ENCODE measurements around the gene LMAN2.

Gene LMAN2

DNA sequence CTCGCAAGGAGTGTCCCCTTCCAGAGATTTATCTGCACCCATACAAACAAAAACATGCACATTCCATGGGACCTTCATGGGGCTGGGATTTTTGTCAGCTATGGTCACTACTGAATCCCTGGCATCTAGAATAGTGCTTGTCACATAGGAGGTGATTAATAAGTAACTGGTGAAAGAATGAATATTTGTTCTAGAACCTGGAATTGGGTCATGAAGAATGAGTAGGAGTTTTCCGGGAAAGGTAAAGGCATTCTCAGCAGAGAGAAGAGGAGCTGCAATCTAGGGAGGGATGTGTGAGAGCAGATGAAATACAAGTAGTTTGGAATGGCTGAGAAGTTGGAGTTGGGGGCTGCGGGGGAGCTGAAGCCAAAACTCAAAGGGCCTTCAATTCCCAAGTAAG is 2.8 kb upstream of the LMAN2 start:
- TF ChIP-seq, protein P1, sequence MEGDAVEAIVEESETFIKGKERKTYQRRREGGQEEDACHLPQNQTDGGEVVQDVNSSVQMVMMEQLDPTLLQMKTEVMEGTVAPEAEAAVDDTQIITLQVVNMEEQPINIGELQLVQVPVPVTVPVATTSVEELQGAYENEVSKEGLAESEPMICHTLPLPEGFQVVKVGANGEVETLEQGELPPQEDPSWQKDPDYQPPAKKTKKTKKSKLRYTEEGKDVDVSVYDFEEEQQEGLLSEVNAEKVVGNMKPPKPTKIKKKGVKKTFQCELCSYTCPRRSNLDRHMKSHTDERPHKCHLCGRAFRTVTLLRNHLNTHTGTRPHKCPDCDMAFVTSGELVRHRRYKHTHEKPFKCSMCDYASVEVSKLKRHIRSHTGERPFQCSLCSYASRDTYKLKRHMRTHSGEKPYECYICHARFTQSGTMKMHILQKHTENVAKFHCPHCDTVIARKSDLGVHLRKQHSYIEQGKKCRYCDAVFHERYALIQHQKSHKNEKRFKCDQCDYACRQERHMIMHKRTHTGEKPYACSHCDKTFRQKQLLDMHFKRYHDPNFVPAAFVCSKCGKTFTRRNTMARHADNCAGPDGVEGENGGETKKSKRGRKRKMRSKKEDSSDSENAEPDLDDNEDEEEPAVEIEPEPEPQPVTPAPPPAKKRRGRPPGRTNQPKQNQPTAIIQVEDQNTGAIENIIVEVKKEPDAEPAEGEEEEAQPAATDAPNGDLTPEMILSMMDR (IDR thresholded peaks at IDR 0.05; ENCODE audit: insufficient read depth, low read depth, low read length, missing control alignments) = no peak
- H3K4me3 ChIP-seq (ENCODE audit: low read depth, low read length) = no peak overlapping the region
- no peak for DNase-seq (ENCODE audit: low read depth)

DNA sequence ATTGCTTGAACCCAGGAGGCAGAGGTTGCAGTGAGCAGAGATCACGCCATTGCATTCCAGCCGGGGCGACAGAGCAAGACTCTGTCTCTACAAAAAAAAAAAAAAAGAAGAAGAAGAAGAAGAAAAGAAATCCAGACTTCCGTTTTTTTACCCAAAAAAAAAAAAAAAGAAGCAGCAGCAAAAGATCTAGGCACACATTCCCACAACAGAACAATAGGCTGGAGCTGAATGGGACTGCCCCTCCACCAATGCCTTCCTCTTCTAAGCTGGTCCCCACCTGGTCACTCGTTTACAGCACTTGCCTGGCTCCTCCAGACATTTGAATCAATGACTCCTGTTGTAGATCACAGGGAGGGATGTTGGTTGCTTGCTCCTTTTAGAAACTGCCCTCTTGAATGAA is 1.6 kb upstream of the LMAN2 start:
- TF ChIP-seq, protein P1 (IDR thresholded peaks at IDR 0.05; ENCODE audit: insufficient read depth, low read depth, low read length, missing control alignments) = no peak
- no peak overlapping the region for H3K4me3 ChIP-seq (ENCODE audit: low read depth, low read length)
- DNase-seq (ENCODE audit: low read depth) = no peak

DNA sequence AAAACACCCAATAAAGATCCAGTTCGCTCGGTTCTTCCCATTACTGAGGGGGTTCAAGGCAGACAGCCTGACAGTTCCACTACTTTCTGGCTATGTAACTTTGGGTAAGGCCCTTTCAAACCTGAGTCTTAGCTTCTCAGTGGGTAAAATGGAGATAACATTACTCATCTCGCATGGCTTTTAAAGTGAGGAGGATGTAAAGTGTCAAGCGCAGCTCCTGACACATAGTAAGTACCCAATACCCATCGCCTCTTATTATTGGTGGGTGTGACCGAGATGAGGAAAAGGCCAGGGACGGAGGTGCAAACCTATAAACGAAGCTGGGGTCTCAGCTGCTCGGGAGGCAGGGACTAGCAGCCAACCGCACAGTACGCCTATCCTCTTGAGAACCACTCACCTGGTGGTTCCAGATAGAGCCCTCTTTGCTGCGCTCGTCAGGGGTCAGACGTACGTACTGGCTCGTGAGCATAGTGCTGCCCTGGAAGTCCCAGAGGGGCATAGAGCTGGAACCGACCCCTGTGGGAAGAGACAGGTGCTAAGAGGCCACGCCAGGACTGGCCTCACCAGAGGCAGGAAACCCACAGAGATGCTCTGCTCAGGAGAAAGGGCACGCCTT is 584 bp downstream of the LMAN2 start:
- TF ChIP-seq, protein P1 (IDR thresholded peaks at IDR 0.05; ENCODE audit: insufficient read depth, low read depth, low read length, missing control alignments) = no peak
- DNase-seq (ENCODE audit: low read depth) = peak; percentile 36
- peak overlapping the region; percentile 72 for H3K4me3 ChIP-seq (ENCODE audit: low read depth, low read length)

DNA sequence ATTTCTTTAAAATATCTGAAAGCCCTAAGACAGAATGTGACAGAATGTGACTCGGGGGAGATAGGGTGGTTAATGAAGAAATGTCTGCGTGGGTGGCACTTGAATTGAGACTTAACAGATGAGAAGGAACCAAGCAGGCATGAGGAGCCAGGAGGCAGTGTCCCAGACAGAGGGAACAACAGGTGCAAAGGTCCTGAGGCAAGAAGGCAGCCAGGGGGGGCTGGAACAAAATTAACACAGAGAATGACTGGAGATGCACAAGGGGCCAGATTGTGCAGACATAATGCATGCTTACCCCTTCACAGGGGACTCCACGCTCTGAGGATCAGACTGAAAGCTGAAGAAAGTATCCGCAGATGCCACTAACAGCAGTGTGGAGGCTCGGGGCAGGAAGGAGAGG is 1.7 kb downstream of the LMAN2 start:
- TF ChIP-seq, protein P1 (IDR thresholded peaks at IDR 0.05; ENCODE audit: insufficient read depth, low read depth, low read length, missing control alignments) = no peak
- no peak for DNase-seq (ENCODE audit: low read depth)
- H3K4me3 ChIP-seq (ENCODE audit: low read depth, low read length) = peak overlapping the region; percentile 72

DNA sequence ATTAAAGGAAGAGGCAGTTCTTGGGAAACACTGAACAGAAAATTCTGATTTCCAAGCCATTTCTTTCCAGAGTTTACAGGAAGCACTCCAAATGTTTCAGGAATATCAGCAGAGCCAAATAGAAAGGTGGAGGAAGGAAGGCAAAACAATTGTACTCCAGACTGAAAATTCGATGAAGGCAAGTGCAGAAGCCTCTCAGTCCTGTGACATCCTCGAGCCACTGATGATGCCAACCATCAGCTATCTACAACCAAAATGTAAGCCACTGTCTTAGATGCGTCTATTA is 2.2 kb downstream of the LMAN2 start:
- DNase-seq (ENCODE audit: low read depth) = no peak
- H3K4me3 ChIP-seq (ENCODE audit: low read depth, low read length) = no peak overlapping the region
- TF ChIP-seq, protein P1 (IDR thresholded peaks at IDR 0.05; ENCODE audit: insufficient read depth, low read depth, low read length, missing control alignments) = no peak

DNA sequence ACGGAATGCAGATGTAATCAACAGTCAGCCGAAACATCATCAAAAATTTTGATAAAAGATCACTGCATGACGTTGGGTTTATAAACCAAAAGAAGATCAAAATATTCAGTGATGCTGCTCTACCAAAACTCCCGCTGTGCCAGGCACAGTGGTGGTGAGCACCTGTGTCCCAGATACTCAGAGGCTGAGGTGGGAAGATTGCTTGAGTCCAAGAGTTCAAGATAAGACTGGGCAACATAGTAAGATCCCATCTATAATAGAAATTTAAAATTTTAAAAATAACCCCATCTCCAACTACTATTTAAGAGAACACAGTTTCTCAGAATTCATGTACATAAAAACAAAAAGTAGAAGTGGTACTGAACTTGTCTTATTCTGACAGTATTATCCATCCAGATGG is 3.8 kb downstream of the LMAN2 start:
- no peak overlapping the region for H3K4me3 ChIP-seq (ENCODE audit: low read depth, low read length)
- TF ChIP-seq, protein P1 (IDR thresholded peaks at IDR 0.05; ENCODE audit: insufficient read depth, low read depth, low read length, missing control alignments) = no peak
- DNase-seq (ENCODE audit: low read depth) = no peak

DNA sequence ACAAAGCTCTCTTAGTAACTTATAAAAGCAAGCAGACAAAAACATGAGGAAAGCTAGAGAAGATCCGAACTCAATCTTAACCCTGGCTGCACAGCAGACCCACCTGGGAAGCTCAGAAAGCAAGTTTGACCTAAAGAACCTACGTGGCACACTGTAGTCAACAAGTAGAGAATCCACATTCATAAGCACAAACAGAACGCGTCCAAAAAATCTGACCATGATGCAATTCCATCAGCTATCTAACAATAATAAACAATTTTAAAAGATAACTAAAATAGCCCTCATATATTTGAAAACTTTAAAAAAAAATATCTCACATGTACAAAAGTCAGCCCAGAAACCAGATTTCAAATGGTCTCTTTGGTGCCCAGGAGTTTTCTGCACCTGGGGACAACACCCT is 4.6 kb downstream of the LMAN2 start:
- H3K4me3 ChIP-seq (ENCODE audit: low read depth, low read length) = no peak overlapping the region
- DNase-seq (ENCODE audit: low read depth) = no peak
- TF ChIP-seq, protein P1 (IDR thresholded peaks at IDR 0.05; ENCODE audit: insufficient read depth, low read depth, low read length, missing control alignments) = no peak
